B cell (primary cell): ENCODE data around the gene PSMD1. TPM values are rescaled to one million over a fixed set of nuclear protein-coding genes. Genes with fewer than 3 reads are reported as not detected.

Experiments
- ATAC-seq: fragments of 200-7000 bp; cut with Tn5 transposase; one replicate; pipeline ENCODE4 v1.10.0; 2021; ENCODE audit warnings: low read depth, mild to moderate bottlenecking, moderate number of reproducible peaks, moderate library complexity
- CTCF ChIA-PET: fragments of 350-600 bp; sonication (Branson Sonifier 250); formaldehyde crosslinking; loops from one replicate; lab custom pipeline; 2021; ENCODE audit warnings: antibody characterized with exemption, inconsistent platforms; lab: Charles Lee
- POLR2A ChIA-PET: fragments of 350-600 bp; sonication (Branson Sonifier 250); formaldehyde crosslinking; loops from one replicate; lab custom pipeline; 2021; ENCODE audit warnings: antibody characterized with exemption; lab: Charles Lee
- DNase-seq: peaks from one replicate; pipeline ENCODE4 v3.0.0; 2013
- H2AFZ ChIP-seq: 2 replicates; pipeline ENCODE4 v1.6.1; 2012; ENCODE audit warnings: mild to moderate bottlenecking, low read depth, low read length; ENCODE audit not compliant: insufficient read depth, poor library complexity, severe bottlenecking
- H3K27ac ChIP-seq, 2 donors: 1 replicate in 1 of 2; 2 replicates in 1 of 2; pipeline ENCODE4 v1.5.1; 2012 to 2013; ENCODE audit warnings: low read length in 2 of 2, mild to moderate bottlenecking in 2 of 2, moderate library complexity in 1 of 2
- H3K27me3 ChIP-seq, 4 experiments: fragments of 200-600 bp in 1 of 4; sonication (generic) in 1 of 4; replicated peaks in 1 of 4; 1 replicate in 2 of 4; 2 replicates in 2 of 4; pipeline versions ENCODE4 v1.6.1 to v1.7.0; 2013 to 2016; ENCODE audit warnings: low read length in 3 of 4, mild to moderate bottlenecking in 2 of 4, mixed read lengths in 1 of 4, moderate library complexity in 1 of 4; ENCODE audit not compliant: insufficient read depth in 4 of 4, control insufficient read depth in 3 of 4; ENCODE audit errors: control extremely low read depth in 1 of 4
- H3K36me3 ChIP-seq, 2 experiments: replicated peaks in 1 of 2; 1 replicate in 1 of 2; 2 replicates in 1 of 2; pipeline versions ENCODE4 v1.6.1 to v1.7.1; 2013; ENCODE audit warnings: low read length in 1 of 2; ENCODE audit not compliant: insufficient read depth in 2 of 2, control insufficient read depth in 1 of 2; ENCODE audit errors: control extremely low read depth in 1 of 2, extremely low read depth in 1 of 2
- H3K4me1 ChIP-seq, 2 donors: fragments of 200-600 bp in 1 of 2; sonication (generic) in 1 of 2; 1 replicate in 1 of 2; 2 replicates in 1 of 2; pipeline versions ENCODE4 v1.5.1 to v1.6.1; 2013 to 2017; ENCODE audit warnings: low read length in 2 of 2; ENCODE audit not compliant: control insufficient read depth in 2 of 2, insufficient read depth in 2 of 2
- H3K4me2 ChIP-seq: replicated peaks from 2 replicates; pipeline ENCODE3; 2012; ENCODE audit warnings: mild to moderate bottlenecking, low read depth, low read length; ENCODE audit not compliant: poor library complexity, severe bottlenecking
- H3K4me3 ChIP-seq, 5 experiments: fragments of 200-600 bp in 1 of 5; sonication (generic) in 1 of 5; 1 replicate in 3 of 5; 2 replicates in 2 of 5; pipeline versions ENCODE4 v1.5.1 to v1.7.0; 2011 to 2016; ENCODE audit warnings: low read length in 4 of 5, mild to moderate bottlenecking in 4 of 5, low read depth in 2 of 5, control low read depth in 1 of 5, moderate library complexity in 1 of 5; ENCODE audit not compliant: insufficient read depth in 1 of 5; ENCODE audit errors: control extremely low read depth in 1 of 5, extremely low read depth in 1 of 5
- H3K79me2 ChIP-seq: fragments of 200-600 bp; sonication (generic); one replicate; pipeline ENCODE4 v1.6.0; 2016; ENCODE audit warnings: low read length; ENCODE audit not compliant: control insufficient read depth, insufficient read depth
- H3K9ac ChIP-seq: fragments of 200-600 bp; sonication (generic); 2 replicates; pipeline ENCODE4 v1.6.1; 2017; ENCODE audit warnings: mild to moderate bottlenecking, low read length, moderate library complexity
- H3K9me3 ChIP-seq, 3 donors: one replicate each; pipeline versions ENCODE4 v1.6.1 to v1.7.1; 2013; ENCODE audit warnings: low read length in 2 of 3; ENCODE audit not compliant: control insufficient read depth in 2 of 3, insufficient read depth in 1 of 3; ENCODE audit errors: control extremely low read depth in 1 of 3
- H4K20me1 ChIP-seq: 2 replicates; pipeline ENCODE4 v1.6.0; 2012; ENCODE audit warnings: mild to moderate bottlenecking, low read length; ENCODE audit not compliant: insufficient read depth, control insufficient read depth, poor library complexity, severe bottlenecking
- H3K27ac Mint-ChIP-seq: one replicate; pipeline ENCODE4 v1.8.0; 2021; ENCODE audit warnings: mixed read lengths
- H3K27me3 Mint-ChIP-seq: one replicate; pipeline ENCODE4 v1.8.0; 2021; ENCODE audit warnings: mixed read lengths
- H3K4me1 Mint-ChIP-seq: one replicate; pipeline ENCODE4 v1.8.0; 2021; ENCODE audit warnings: mixed read lengths
- H3K4me3 Mint-ChIP-seq: one replicate; pipeline ENCODE4 v1.8.0; 2021; ENCODE audit warnings: mixed read lengths
- H3K9me3 Mint-ChIP-seq: one replicate; pipeline ENCODE4 v1.8.0; 2022; ENCODE audit warnings: mixed read lengths; ENCODE audit not compliant: insufficient read depth
- EZH2 ChIP-seq: IDR thresholded peaks from 2 replicates; pipeline ENCODE4 v1.6.1; 2012; ENCODE audit warnings: borderline replicate concordance, low read depth, mild to moderate bottlenecking, moderate library complexity, low read length; ENCODE audit not compliant: insufficient read depth, poor library complexity, severe bottlenecking
- WGBS: methylation state at CpG from one replicate; pipeline ENCODE4 v1.1.5; 2013; ENCODE audit warnings: missing lambda C conversion rate; ENCODE audit not compliant: insufficient coverage; 5-methylcytosine and 5-hydroxymethylcytosine counted together
- intact Hi-C: fragments of 100-400 bp; cut with micrococcal nuclease; formaldehyde crosslinking; loops from one replicate; pipeline ENCODE4 v1.10.0; 2022
- polyA plus RNA-seq: library from polyadenylated mRNA; depleted of rRNA; stranded (reverse); fragments of >200 nt; gene quantifications from 2 replicates; pipeline ENCODE4 v1.2.3, GENCODE V29; 2012
- total RNA-seq, 2 donors: library from RNA; stranded (reverse); fragments of 120-200 nt in 1 of 2; gene quantifications; 1 replicate in 1 of 2; 2 replicates in 1 of 2; pipeline versions ENCODE4 v1.2.3 to v1.2.4, GENCODE V29; 2013 to 2022
- TF ChIP-seq, protein P1 (sequence below): fragments of 200-600 bp; IDR thresholded peaks from one replicate; pipeline ENCODE4 v1.8.0; 2022; ENCODE audit warnings: antibody characterized with exemption, mild to moderate bottlenecking

PSMD1 gene
- total and polyA plus RNA-seq, 2 donors (not counting 1 experiment from before 2014, with no cell fraction given): 21.5 to 48.2 TPM

DNA sequence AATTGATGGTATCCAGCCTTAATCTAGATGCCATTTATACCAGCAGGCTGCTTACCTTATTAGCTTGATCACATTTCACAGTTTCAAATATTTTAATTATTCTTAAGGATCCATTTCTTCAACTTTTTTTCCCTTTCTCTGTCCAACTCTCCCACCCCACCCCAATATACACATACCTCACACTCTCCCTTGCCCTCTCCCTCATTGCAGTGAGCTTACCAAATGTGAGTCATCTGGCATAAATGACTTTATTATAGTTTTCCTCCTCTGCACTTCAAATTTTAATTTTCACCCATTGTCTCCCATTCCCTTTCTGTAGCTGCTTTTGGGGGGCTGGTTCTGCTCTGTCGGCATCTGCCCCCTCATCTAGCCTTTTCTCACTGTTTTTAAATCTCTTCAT lies 55.3 kb downstream of the PSMD1 start:
- no peak overlapping the region for H3K4me3 Mint-ChIP-seq
- H3K27ac Mint-ChIP-seq: no peak overlapping the region
- no peaks in the 10 kb centered on the region for H3K9me3 Mint-ChIP-seq
- Histone ChIP-seq H3K4me2 (no peak overlapping the region), H3K27ac (no peak overlapping the region), H3K4me3 (no peak overlapping the region), H3K9ac (no peak overlapping the region), H3K9me3 (no peaks in the 10 kb centered on the region), H2AFZ (no peak overlapping the region), H3K4me1 (no peaks in the 10 kb centered on the region), H3K79me2 (no peaks in the 10 kb centered on the region), H3K27me3 (no peaks in the 10 kb centered on the region), H3K36me3 (peaks cover 10 to 14% of the 10 kb centered on the region in 2 experiments), H4K20me1 (no peaks in the 10 kb centered on the region)
- POLR2A ChIA-PET: no interaction called here
- CTCF ChIA-PET: interaction anchor here (0.6 to 2.7 kb wide), 3 partner anchors 9 to 300 kb away, joined by 3 to 10 read pairs (median 4); no protein-coding TSS in a partner anchor
- DNase-seq (no peak), ATAC-seq (no peak)
- TF ChIP-seq EZH2: no peak
- TF ChIP-seq, protein P1, sequence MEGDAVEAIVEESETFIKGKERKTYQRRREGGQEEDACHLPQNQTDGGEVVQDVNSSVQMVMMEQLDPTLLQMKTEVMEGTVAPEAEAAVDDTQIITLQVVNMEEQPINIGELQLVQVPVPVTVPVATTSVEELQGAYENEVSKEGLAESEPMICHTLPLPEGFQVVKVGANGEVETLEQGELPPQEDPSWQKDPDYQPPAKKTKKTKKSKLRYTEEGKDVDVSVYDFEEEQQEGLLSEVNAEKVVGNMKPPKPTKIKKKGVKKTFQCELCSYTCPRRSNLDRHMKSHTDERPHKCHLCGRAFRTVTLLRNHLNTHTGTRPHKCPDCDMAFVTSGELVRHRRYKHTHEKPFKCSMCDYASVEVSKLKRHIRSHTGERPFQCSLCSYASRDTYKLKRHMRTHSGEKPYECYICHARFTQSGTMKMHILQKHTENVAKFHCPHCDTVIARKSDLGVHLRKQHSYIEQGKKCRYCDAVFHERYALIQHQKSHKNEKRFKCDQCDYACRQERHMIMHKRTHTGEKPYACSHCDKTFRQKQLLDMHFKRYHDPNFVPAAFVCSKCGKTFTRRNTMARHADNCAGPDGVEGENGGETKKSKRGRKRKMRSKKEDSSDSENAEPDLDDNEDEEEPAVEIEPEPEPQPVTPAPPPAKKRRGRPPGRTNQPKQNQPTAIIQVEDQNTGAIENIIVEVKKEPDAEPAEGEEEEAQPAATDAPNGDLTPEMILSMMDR: no peak
- intact Hi-C loops: no loop called here
- H3K27me3 Mint-ChIP-seq: no peaks in the 10 kb centered on the region
- no CpG with 5 or more reads among the region's 1 CpG for WGBS
- H3K4me1 Mint-ChIP-seq: no peaks in the 10 kb centered on the region

DNA sequence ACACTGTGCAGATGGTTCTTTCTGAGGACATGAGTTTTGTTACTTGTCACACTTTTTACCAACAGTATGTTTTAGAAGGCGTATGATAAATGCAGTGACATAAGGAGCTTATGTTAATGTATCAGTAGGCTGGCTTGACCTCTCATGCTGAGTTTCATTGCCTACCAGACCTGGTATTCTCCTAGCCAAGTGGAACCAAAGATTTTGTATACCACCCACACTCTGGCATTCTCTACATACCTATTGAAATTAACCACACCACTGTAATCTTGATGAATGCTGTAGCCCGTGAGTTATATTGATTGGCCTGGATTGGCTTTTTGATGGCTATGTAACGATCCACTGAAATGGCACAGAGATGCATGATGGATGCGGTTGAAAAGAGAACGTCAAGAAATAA lies 56.8 kb downstream of the PSMD1 start:
- no peaks in the 10 kb centered on the region for H3K27me3 Mint-ChIP-seq
- Histone ChIP-seq H4K20me1 (no peaks in the 10 kb centered on the region), H3K9ac (no peak overlapping the region), H3K36me3 (peaks cover 10 to 11% of the 10 kb centered on the region in 2 experiments), H2AFZ (no peak overlapping the region), H3K4me1 (no peaks in the 10 kb centered on the region), H3K4me2 (no peak overlapping the region), H3K27ac (no peak overlapping the region), H3K9me3 (no peaks in the 10 kb centered on the region), H3K4me3 (no peak overlapping the region), H3K79me2 (no peaks in the 10 kb centered on the region), H3K27me3 (no peaks in the 10 kb centered on the region)
- intact Hi-C loops: no loop called here
- ATAC-seq (no peak), DNase-seq (no peak)
- no peaks in the 10 kb centered on the region for H3K9me3 Mint-ChIP-seq
- no peak for TF ChIP-seq EZH2
- TF ChIP-seq, protein P1: no peak
- H3K4me1 Mint-ChIP-seq: no peaks in the 10 kb centered on the region
- H3K4me3 Mint-ChIP-seq: no peak overlapping the region
- no peak overlapping the region for H3K27ac Mint-ChIP-seq
- ChIA-PET CTCF (interaction anchor here (0.8 kb wide), 1 partner anchor 9 kb away, joined by 3 read pairs; no protein-coding TSS in a partner anchor), POLR2A (no interaction called here)
- 100% methylated on average over 2 of the region's 5 CpGs for WGBS
